Nasal cavity respiratory epithelium epithelial cell of viscerocranial mucosa (primary cell): ENCODE measurements around the gene UGGT2. TPM values are rescaled to one million over a fixed set of nuclear protein-coding genes. Genes with fewer than 3 reads are reported as not detected.

Source experiments
- total RNA-seq: library from RNA; depleted of rRNA; stranded (reverse); fragments of >200 nt; gene quantifications from 2 replicates; pipeline ENCODE4 v1.2.3, GENCODE V29; 2014

Gene UGGT2
- 30.4 and 49.0 TPM in 2 replicates for total RNA-seq

GRCh38 chr13:96053003-96053703 is at the start of gene UGGT2:
UGGT2 (minus strand) TSS chr13:96053401; CDS start chr13:96053312, 89 bp downstream.

GRCh38 chr13:96089749-96090239 is 36.6 kb upstream of the UGGT2 start, which contains the start of gene HS6ST3:
HS6ST3 (plus strand) TSS chr13:96090107.

Other genes starting within 250 kb of the UGGT2 start
- under 0.01 TPM in 2 replicates for gene HS6ST3, start 36.7 kb upstream of the UGGT2 start, total RNA-seq